Left forelimb (tissue), 1 donor: Measurements from ENCODE around the gene USF3.
A peak's percentile ranks its signal among the peaks of the same experiment; 100 is the strongest.
"Not testable (repeated sequence)": the region's sequence is repeated elsewhere in the genome, so short reads cannot be mapped to it uniquely, and the experiment has no call there.

Source experiments
- DNase-seq: peaks from one replicate; pipeline ENCODE4 v3.0.0-alpha.2; 2018; ENCODE audit warnings: low spot score

USF3 gene

GRCh38 chr3:113654851-113655250 is 41.6 kb downstream of the USF3 start:
- DNase-seq = no peak

GRCh38 chr3:113654310-113654709 is 42.1 kb downstream of the USF3 start:
- DNase-seq = no peak

DNA sequence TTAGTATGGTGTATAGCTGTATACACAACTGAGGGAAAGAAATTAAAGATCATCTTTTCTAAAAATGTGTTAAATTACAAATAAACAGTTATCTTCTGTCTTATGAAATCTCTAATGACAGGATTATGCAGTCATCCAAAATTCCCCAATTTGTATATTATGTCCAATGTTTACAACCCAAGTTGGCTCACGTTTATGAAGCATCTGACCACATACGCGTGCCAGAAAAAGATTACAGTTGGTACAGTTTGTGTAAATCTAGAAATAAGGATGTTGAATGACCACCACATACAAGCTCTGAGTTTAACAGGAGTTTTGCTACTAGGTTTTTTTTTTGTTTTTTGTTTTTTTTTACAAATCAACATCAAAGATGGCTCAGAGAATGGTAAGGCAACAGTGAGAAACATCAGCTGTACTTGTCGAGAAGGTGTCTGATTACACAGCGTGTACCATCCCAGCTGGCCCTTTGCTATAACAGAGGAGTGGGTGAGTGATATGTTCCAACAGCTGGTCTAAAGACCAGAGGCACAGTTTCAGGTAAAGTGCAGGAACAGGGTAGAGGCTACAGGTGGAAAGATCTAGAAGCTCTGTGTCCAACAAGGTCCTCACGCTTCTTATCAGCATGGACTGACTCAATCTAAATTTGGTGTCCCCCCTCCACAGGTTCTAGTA is 47.1 kb downstream of the USF3 start:
- DNase-seq = no peak

DNA sequence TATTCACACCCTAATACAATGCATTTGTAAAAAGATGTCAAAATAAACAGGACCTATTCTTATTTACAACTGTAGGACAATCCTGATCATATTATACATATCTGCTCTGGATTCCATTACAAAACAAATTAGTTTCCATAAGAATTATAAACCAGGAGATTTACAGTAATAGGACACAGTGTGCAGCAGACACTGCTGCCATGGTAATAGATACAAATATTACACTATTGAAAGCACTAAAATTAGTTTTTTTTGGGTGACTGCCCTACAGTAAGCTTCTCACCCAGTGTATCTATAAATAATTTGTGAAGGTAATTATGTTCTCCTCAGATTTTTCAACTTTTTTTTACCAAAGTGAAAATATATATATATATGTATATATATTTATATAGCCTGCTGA is 47.9 kb downstream of the USF3 start:
- DNase-seq = no peak

DNA sequence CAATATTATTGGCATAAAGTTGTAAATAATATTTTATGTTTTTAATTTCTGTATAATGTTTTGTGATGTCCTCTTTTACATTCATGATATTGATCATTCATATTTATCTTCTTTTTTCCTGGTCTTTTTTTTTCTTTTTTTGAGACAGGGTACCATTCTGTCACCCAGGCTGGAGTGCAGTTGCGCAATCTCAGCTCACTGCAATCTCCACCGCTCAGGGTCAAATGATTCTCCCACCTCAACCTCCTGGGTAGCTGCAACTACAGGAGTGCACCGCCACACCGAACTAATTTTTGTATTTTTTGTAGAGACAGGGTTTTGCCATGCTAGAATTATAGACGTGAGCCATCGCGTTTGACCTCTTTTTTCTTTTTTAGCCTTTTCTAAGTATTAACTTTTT is 52.9 kb downstream of the USF3 start:
- DNase-seq = no peak

DNA sequence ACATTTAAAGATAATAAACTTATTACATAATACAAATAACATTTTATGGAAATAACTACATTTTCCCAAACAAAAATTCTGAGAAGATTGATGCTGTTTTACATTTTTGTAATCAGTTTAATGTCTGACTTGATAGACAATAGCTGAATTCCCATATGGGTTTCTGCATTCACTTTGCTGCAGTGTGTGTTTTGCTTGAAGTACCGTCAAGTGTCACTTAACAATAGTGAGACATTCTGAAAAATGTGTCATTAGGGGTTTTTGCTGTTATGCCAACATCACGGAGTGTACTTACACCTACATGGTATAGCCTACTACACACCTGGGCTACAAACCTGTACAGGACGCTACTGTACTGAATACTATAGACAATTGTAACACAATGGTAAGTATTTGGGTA is 57.5 kb downstream of the USF3 start:
- DNase-seq = no peak

GRCh38 chr3:113637756-113638155 is 58.7 kb downstream of the USF3 start:
- DNase-seq = no peak

GRCh38 chr3:113636034-113636433 is 60.4 kb downstream of the USF3 start:
- DNase-seq = not testable (repeated sequence)

- DNase-seq = no peak
Measured at GRCh38 chr3:113634782-113635474, 61.5 kb downstream of the USF3 start.

- DNase-seq = no peak
Measured at GRCh38 chr3:113631573-113631972, 64.9 kb downstream of the USF3 start.

DNA sequence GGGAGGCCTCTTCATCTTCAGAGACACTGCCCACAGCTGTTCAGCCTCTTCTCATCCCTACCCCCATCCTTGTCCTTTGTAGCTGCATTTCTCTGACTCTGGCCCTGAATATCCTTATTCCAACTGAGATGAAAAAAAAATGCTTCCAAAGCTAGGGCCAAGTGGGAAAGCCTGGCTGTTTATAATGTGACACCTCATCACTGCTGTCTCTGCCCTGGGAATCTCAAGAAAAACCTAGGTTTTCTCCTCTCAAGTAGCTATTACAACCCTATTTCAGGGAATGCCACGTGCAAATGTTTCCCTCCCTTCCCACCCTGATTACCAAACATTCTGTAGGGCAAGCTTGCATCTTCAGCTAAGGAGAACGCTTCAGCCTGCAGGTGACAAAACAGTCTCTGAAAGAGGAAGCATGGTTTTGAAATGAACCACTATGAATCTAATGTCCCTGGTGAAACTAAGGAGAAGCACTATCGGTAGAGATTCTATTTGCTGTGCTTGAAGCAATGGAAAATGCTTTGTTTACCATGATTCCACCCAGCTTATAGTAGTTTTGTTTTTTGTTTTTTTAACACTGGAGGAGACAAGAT is 65.4 kb downstream of the USF3 start:
- no peak for DNase-seq

- peak; percentile 72 for DNase-seq
Measured at GRCh38 chr3:113629584-113630421, 66.6 kb downstream of the USF3 start.

DNA sequence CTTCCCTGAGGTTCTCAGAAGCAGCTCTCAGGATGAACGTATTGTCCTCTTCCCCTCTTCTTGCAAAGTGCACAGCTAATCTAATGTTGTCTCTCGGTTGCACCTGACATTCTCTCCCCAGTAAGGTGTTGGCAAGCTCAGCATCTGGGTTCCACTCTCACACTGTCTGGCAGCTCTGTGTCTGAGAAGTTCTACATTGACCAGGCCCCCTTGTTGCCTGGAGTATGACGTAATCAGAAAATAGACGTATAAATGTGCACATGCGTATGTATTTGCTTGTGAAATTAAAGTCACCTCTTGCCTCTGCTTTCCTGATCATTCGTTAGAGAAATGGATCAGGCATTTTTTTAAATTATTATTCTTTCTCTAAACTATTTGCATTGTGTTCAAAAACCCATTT is 67.7 kb downstream of the USF3 start:
- DNase-seq = no peak

DNA sequence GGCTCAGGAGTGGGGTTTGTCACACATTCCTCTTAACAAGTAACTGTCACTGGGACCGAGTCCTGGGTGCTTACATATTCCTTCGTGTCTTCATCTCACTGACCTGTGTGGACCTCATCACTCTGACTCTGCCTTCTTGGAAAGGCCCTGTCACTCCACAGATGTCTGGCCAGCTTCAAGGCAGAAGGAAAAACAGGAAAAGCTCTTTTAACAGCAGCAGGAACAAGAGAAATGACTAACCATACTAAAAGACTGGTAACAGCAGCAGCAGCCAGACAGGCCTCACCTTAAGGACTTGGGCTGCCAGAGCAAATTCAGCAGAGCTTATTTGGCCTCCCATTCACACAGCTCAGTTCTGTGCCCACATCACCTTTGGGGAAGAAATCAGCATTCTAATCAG is 68.1 kb downstream of the USF3 start:
- DNase-seq = no peak

- no peak for DNase-seq
Measured at GRCh38 chr3:113626503-113627371, 69.7 kb downstream of the USF3 start.

- DNase-seq = no peak
Measured at GRCh38 chr3:113625834-113626233, 70.6 kb downstream of the USF3 start.

- DNase-seq = no peak
Measured at GRCh38 chr3:113623811-113624210, 72.6 kb downstream of the USF3 start.

DNA sequence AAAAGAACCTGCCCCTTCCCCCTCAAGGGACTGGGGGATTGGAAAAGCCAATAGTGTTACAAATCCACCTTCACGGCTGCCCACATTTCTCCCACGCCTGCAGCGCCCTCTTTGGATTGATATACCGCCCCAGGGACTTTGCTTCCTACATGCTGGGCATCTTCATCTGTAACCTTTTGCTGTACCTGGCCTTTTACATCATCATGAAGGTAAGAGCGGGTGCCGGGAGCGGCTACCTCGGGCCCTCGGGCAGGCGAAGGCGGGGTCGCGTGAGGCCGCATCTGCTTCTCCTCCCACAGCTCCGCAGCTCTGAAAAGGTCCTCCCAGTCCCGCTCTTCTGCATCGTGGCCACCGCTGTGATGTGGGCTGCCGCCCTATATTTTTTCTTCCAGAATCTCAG is 73.1 kb downstream of the USF3 start:
- DNase-seq = no peak

- no peak for DNase-seq
Measured at GRCh38 chr3:113620091-113620490, 76.4 kb downstream of the USF3 start.

DNA sequence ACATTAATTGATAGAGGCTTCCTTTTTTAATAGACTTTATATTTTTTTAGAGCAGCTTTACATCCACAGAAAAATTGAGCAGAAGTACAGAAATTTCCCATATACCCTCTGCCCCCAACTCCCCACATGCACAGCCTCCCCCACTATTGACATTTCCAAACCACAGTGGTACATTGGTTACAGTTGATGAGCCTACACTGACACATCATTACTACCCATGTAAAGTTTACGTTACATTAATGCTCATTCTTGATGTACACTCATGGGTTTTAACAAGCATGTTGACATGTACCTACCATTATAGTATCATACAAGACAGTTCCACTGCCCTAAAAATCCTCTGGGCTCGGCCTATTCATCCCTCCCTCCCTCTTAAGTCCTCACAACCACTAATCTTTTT is 78.7 kb downstream of the USF3 start:
- DNase-seq = no peak

DNA sequence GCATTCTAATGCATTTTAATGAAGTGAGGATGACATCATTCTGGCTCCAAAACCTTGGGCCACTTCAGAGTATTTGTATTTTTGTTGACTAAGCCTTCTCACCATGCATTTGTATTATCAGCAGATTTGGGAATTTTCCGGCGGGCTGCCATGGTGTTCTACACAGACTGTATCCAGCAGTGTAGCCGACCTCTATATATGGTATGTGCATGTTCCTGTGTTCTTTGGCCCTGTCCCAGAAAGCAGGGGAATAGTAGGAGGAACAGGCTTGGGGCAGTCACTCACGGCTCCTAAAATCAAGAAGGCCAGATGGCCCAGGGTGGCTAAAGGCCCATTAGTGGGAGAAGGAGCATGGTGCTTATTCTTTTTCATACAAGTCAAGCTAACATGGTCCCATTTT is 80.5 kb downstream of the USF3 start:
- DNase-seq = no peak

DNA sequence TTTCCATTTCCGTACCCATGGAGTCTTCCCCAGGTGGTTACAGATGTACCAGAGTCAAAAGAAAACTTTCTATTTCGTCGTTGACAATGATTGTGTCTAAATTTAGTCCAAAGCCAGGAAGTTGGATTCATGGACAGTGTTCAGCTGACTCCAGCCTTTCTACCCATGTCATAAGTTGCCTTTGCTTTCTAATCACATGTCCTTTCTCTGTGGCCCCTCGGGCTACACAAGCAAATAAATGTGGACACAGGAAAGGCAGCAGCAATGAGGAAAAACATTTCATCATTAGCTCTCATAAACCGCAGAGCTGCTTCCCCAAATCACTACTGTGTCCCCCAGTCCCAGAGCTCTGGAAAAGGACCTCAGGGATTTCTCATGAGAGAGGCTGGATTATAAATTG is 82.0 kb downstream of the USF3 start:
- DNase-seq = no peak
